Measurements from ENCODE around the gene PI4K2B. TPM values are rescaled to one million over a fixed set of nuclear protein-coding genes. Genes with fewer than 3 reads are reported as not detected.
"Not testable (repeated sequence)": the region's sequence is repeated elsewhere in the genome, so short reads cannot be mapped to it uniquely, and the experiment has no call there.

PI4K2B gene
- total and polyA plus RNA-seq, 4 donors, result 12.3 to 34.7 (median 19.4) TPM

- no peak for TF ChIP-seq GABPA (IDR thresholded peaks at IDR 0.05 in 1 of 2, conservative IDR thresholded peaks at IDR 0.05 in 1 of 2)
These were observed 20.4 kb upstream of the PI4K2B start (continued) for GRCh38 chr4:25213347-25213979.

DNA sequence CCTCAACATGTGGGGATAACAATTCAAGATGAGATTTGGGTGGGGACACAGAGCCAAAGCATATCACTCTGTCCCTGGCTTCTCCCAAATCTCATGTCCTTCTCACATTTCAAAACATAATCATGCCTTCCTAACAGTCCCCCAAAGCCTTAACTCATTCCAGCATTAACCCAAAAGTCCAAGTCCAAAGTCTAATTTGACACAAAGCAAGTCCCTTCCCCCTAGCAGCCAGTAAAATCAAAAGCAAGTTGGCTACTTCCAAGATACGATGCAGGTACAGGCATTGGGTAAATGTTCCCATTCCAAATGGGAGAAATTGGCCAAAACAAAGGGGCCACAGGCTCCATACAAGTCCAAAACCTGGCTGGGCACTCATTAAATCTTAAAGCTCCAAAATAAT, 19.1 kb upstream of the PI4K2B start:
- H3K36me3 ChIP-seq (ENCODE audit: control insufficient read depth in 4 of 4, insufficient read depth in 3 of 4, low read depth in 1 of 4, low read length in 3 of 4); DNase-seq (ENCODE audit: low spot score); H3K27me3 ChIP-seq (ENCODE audit: control insufficient read depth in 4 of 4, insufficient read depth in 4 of 4, low read length in 3 of 4); H3K9me3 ChIP-seq (ENCODE audit: control insufficient read depth in 4 of 4, low read length in 3 of 4); H3K9ac ChIP-seq (ENCODE audit: low read depth in 1 of 2, low read length in 2 of 2); H3K4me3 ChIP-seq (ENCODE audit: low read depth in 1 of 3, low read length in 3 of 3): not testable (repeated sequence)
- peak overlapping the region; percentile 80 to 83 for H3K27ac ChIP-seq (ENCODE audit: low read depth in 1 of 2, low read length in 2 of 2)
- peaks cover 10 to 32% (median 13%) of the 10 kb centered on the region in 4 donors for H3K4me1 ChIP-seq (ENCODE audit: control insufficient read depth in 4 of 4, insufficient read depth in 4 of 4, low read length in 3 of 4)
- 28% methylated on average over 1 of the region's 1 CpG for WGBS
- TF ChIP-seq HNF4A (conservative IDR thresholded peaks at IDR 0.05) (peak; percentile 88 to 95), RXRA (IDR thresholded peaks at IDR 0.05) (peak; percentile 12 to 22), SP1 (IDR thresholded peaks at IDR 0.05) (peak; percentile 92), RAD21 (IDR thresholded peaks at IDR 0.05) (peak in 1 of 2 donors; percentile 17), HNF4G (IDR thresholded peaks at IDR 0.05) (peak; percentile 79)

GRCh38 chr4:25215511-25215910, 18.3 kb upstream of the PI4K2B start:
- Histone ChIP-seq H3K9ac (ENCODE audit: low read depth in 1 of 2, low read length in 2 of 2) (no peak overlapping the region), H3K4me1 (ENCODE audit: control insufficient read depth in 4 of 4, insufficient read depth in 4 of 4, low read length in 3 of 4) (peaks cover 10 to 36% (median 16%) of the 10 kb centered on the region in 4 donors), H3K36me3 (ENCODE audit: control insufficient read depth in 4 of 4, insufficient read depth in 3 of 4, low read depth in 1 of 4, low read length in 3 of 4) (no peaks in the 10 kb centered on the region), H3K9me3 (ENCODE audit: control insufficient read depth in 4 of 4, low read length in 3 of 4) (no peaks in the 10 kb centered on the region), H3K27me3 (ENCODE audit: control insufficient read depth in 4 of 4, insufficient read depth in 4 of 4, low read length in 3 of 4) (no peaks in the 10 kb centered on the region), H3K27ac (ENCODE audit: low read depth in 1 of 2, low read length in 2 of 2) (peak overlapping the region in 1 of 2 donors; percentile 80), H3K4me3 (ENCODE audit: low read depth in 1 of 3, low read length in 3 of 3) (no peak overlapping the region)
- TF ChIP-seq HNF4A (conservative IDR thresholded peaks at IDR 0.05) (peak; percentile 55 to 63), ZBTB33 (IDR thresholded peaks at IDR 0.05) (no peak)
- 32% methylated on average over 1 of the region's 1 CpG for WGBS
- DNase-seq (ENCODE audit: low spot score), result no peak

DNA sequence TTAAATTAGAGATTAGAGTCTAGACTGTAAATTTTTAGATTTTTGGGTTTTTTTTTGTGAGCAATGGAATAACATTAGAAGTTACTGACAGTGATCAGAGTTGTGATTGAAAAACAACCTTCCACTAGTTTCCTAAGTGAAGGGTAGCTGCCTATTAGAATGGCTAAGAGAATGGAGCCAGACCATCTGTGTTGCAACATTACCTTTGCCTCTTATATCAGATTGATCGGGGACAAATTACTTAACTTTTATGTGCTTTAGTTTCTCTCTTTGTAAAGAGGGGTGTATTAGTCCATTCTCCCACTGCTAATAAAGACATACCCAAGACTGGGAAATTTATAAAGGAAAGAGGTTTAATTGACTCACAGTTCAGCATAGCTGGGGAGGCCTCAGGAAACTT, 12.5 kb upstream of the PI4K2B start:
- H3K27ac ChIP-seq (ENCODE audit: low read depth in 1 of 2, low read length in 2 of 2), result peak overlapping the region; percentile 80 to 92
- H3K4me3 ChIP-seq (ENCODE audit: low read depth in 1 of 3, low read length in 3 of 3), result no peak overlapping the region
- H3K9me3 ChIP-seq (ENCODE audit: control insufficient read depth in 4 of 4, low read length in 3 of 4), result peaks cover 3 to 13% (median 4%) of the 10 kb centered on the region in 4 donors
- H3K36me3 ChIP-seq (ENCODE audit: control insufficient read depth in 4 of 4, insufficient read depth in 3 of 4, low read depth in 1 of 4, low read length in 3 of 4), result no peaks in the 10 kb centered on the region
- no peaks in the 10 kb centered on the region for H3K27me3 ChIP-seq (ENCODE audit: control insufficient read depth in 4 of 4, insufficient read depth in 4 of 4, low read length in 3 of 4)
- peak overlapping the region in 1 of 2 donors; percentile 44 for H3K9ac ChIP-seq (ENCODE audit: low read depth in 1 of 2, low read length in 2 of 2)
- 48% methylated on average over 1 of the region's 1 CpG for WGBS
- DNase-seq (ENCODE audit: low spot score), result no peak
- peaks cover 0 to 24% (median 15%) of the 10 kb centered on the region in 4 donors for H3K4me1 ChIP-seq (ENCODE audit: control insufficient read depth in 4 of 4, insufficient read depth in 4 of 4, low read length in 3 of 4)
- TF ChIP-seq GABPA (IDR thresholded peaks at IDR 0.05 in 1 of 2, conservative IDR thresholded peaks at IDR 0.05 in 1 of 2), result no peak
- peak; percentile 82 for TF ChIP-seq SP1 (IDR thresholded peaks at IDR 0.05)
- TF ChIP-seq FOXA2 (IDR thresholded peaks at IDR 0.05), result no peak
- no peak for TF ChIP-seq ATF3 (IDR thresholded peaks at IDR 0.05)
- peak; percentile 64 for TF ChIP-seq MAX (IDR thresholded peaks at IDR 0.05)
- no peak for TF ChIP-seq NR2F2 (IDR thresholded peaks at IDR 0.05)
- TF ChIP-seq, protein P1, sequence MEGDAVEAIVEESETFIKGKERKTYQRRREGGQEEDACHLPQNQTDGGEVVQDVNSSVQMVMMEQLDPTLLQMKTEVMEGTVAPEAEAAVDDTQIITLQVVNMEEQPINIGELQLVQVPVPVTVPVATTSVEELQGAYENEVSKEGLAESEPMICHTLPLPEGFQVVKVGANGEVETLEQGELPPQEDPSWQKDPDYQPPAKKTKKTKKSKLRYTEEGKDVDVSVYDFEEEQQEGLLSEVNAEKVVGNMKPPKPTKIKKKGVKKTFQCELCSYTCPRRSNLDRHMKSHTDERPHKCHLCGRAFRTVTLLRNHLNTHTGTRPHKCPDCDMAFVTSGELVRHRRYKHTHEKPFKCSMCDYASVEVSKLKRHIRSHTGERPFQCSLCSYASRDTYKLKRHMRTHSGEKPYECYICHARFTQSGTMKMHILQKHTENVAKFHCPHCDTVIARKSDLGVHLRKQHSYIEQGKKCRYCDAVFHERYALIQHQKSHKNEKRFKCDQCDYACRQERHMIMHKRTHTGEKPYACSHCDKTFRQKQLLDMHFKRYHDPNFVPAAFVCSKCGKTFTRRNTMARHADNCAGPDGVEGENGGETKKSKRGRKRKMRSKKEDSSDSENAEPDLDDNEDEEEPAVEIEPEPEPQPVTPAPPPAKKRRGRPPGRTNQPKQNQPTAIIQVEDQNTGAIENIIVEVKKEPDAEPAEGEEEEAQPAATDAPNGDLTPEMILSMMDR (IDR thresholded peaks at IDR 0.05; ENCODE audit: low read depth, low read length, missing input control), result no peak
- peak; percentile 33 for TF ChIP-seq REST (IDR thresholded peaks at IDR 0.05)
- TF ChIP-seq RXRA (IDR thresholded peaks at IDR 0.05), result peak; percentile 65 to 78
- peak; percentile 44 to 71 for TF ChIP-seq JUND (IDR thresholded peaks at IDR 0.05)
- peak; percentile 58 for TF ChIP-seq ZBTB33 (IDR thresholded peaks at IDR 0.05)
- TF ChIP-seq EGR1 (IDR thresholded peaks at IDR 0.05; ENCODE audit: low read depth in 2 of 2), result peak in 1 of 2 donors; percentile 47

Data from liver (tissue), 9 donors.